Femur (tissue), 1 donor: ENCODE results near the gene KEL.
"Not testable (repeated sequence)": the region's sequence is repeated elsewhere in the genome, so short reads cannot be mapped to it uniquely, and the experiment has no call there.

Experiments
- DNase-seq: peaks from one replicate; pipeline ENCODE4 v3.0.0-alpha.2; 2017

Gene KEL

GRCh38 chr7:142961973-142962926 lies at the start of gene KEL:
KEL (minus strand) TSS chr7:142962363; CDS start chr7:142962206, 157 bp downstream.
- DNase-seq = no peak

GRCh38 chr7:143008007-143008901 lies 46.1 kb upstream of the KEL start:
- DNase-seq = peak; percentile 80

- no peak for DNase-seq
These were observed 43.6 kb upstream of the KEL start for GRCh38 chr7:143005632-143006260.

GRCh38 chr7:143003393-143004051 lies 41.4 kb upstream of the KEL start:
- no peak for DNase-seq

- DNase-seq = no peak
These were observed 40.7 kb upstream of the KEL start for GRCh38 chr7:143002898-143003297.

- DNase-seq = no peak
These were observed 39.9 kb upstream of the KEL start for GRCh38 chr7:143002106-143002505.

- no peak for DNase-seq
These were observed 38.5 kb upstream of the KEL start for GRCh38 chr7:143000648-143001047.

- DNase-seq = no peak
These were observed 37.6 kb upstream of the KEL start for GRCh38 chr7:142999793-143000192.

GRCh38 chr7:142998966-142999365 lies 36.8 kb upstream of the KEL start:
- no peak for DNase-seq

GRCh38 chr7:142997456-142997989 lies 35.4 kb upstream of the KEL start:
- no peak for DNase-seq

GRCh38 chr7:142992427-142992826 lies 30.3 kb upstream of the KEL start:
- DNase-seq = no peak

GRCh38 chr7:142984297-142984696 lies 22.1 kb upstream of the KEL start:
- DNase-seq = no peak

- no peak for DNase-seq
These were observed 21.7 kb upstream of the KEL start for GRCh38 chr7:142983825-142984224.

GRCh38 chr7:142978402-142978801 lies 16.2 kb upstream of the KEL start:
- not testable (repeated sequence) for DNase-seq

- DNase-seq = no peak
These were observed 12.5 kb upstream of the KEL start for GRCh38 chr7:142974626-142975025.

GRCh38 chr7:142969183-142969582 lies 7.0 kb upstream of the KEL start:
- no peak for DNase-seq

GRCh38 chr7:142968229-142968628 lies 6.1 kb upstream of the KEL start:
- no peak for DNase-seq

- no peak for DNase-seq
These were observed 2.5 kb upstream of the KEL start for GRCh38 chr7:142964502-142965246.

GRCh38 chr7:142963993-142964392 lies 1.8 kb upstream of the KEL start:
- no peak for DNase-seq

GRCh38 chr7:142962991-142963390 lies 828 bp upstream of the KEL start:
- DNase-seq = no peak

GRCh38 chr7:142961595-142961972 lies 579 bp downstream of the KEL start:
- no peak for DNase-seq
